Measurements from ENCODE around the gene DDX10. TPM values are rescaled to one million over a fixed set of nuclear protein-coding genes. Genes with fewer than 3 reads are reported as not detected.
A peak's percentile ranks its signal among the peaks of the same experiment; 100 is the strongest.

The DDX10 gene
- total RNA-seq, 1 donor from 2014 or later: 32.2 TPM

- no peaks in the 10 kb centered on the region for H3K79me2 ChIP-seq (ENCODE audit: insufficient read depth, low read length)
Observed at GRCh38 chr11:108909921-108910320, 245.1 kb downstream of the DDX10 start.

GRCh38 chr11:108912581-108912980, 247.7 kb downstream of the DDX10 start:
- peak overlapping the region; percentile 8 for H3K4me2 ChIP-seq (ENCODE audit: low read length)
- H3K4me3 Mint-ChIP-seq (ENCODE audit: unreplicated experiment): no peak overlapping the region
- peak overlapping the region; percentile 79 for H3K27ac Mint-ChIP-seq (ENCODE audit: unreplicated experiment)
- peak; percentile 87 for FAIRE-seq
- H2AFZ ChIP-seq (ENCODE audit: low read depth, low read length): no peak overlapping the region
- no peaks in the 10 kb centered on the region for H3K9me3 Mint-ChIP-seq (ENCODE audit: unreplicated experiment)
- H3K27me3 Mint-ChIP-seq (ENCODE audit: low read depth, unreplicated experiment): no peaks in the 10 kb centered on the region
- peak; percentile 61 for DNase-seq (ENCODE audit: low read depth)
- H3K9ac ChIP-seq (ENCODE audit: low read length): peak overlapping the region; percentile 39
- peaks cover 20% of the 10 kb centered on the region for H3K4me1 ChIP-seq (ENCODE audit: insufficient read depth, low read length)
- no peaks in the 10 kb centered on the region for H3K79me2 ChIP-seq (ENCODE audit: insufficient read depth, low read length)
- H3K4me1 Mint-ChIP-seq (ENCODE audit: low read depth, unreplicated experiment): peaks cover 21% of the 10 kb centered on the region
- H4K20me1 ChIP-seq (ENCODE audit: insufficient read depth, low read length): no peaks in the 10 kb centered on the region
- H3K27ac ChIP-seq (ENCODE audit: low read depth, low read length): peak overlapping the region; percentile 61
- H3K4me3 ChIP-seq (ENCODE audit: insufficient read depth, low read depth, low read length): no peak overlapping the region
- TF ChIP-seq EZH2 (IDR thresholded peaks at IDR 0.05; ENCODE audit: insufficient read depth, low read length) (no peak), CTCF (IDR thresholded peaks at IDR 0.05; ENCODE audit: insufficient read depth, low read depth, low read length) (no peak)
- no peaks in the 10 kb centered on the region for H3K9me3 ChIP-seq (ENCODE audit: insufficient read depth, low read depth, low read length)
- H3K36me3 ChIP-seq (ENCODE audit: insufficient read depth, low read length): no peaks in the 10 kb centered on the region
- H3K36me3 Mint-ChIP-seq (ENCODE audit: low read depth, unreplicated experiment): no peaks in the 10 kb centered on the region
- no peaks in the 10 kb centered on the region for H3K27me3 ChIP-seq (ENCODE audit: insufficient read depth, low read length)

More at GRCh38 chr11:108909921-108910320, 245.1 kb downstream of the DDX10 start:
- Histone ChIP-seq H3K36me3 (ENCODE audit: insufficient read depth, low read length) (no peaks in the 10 kb centered on the region), H3K9ac (ENCODE audit: low read length) (no peak overlapping the region), H3K27me3 (ENCODE audit: insufficient read depth, low read length) (no peaks in the 10 kb centered on the region), H3K9me3 (ENCODE audit: insufficient read depth, low read depth, low read length) (no peaks in the 10 kb centered on the region), H3K4me2 (ENCODE audit: low read length) (no peak overlapping the region), H3K27ac (ENCODE audit: low read depth, low read length) (no peak overlapping the region), H3K4me3 (ENCODE audit: insufficient read depth, low read depth, low read length) (no peak overlapping the region), H4K20me1 (ENCODE audit: insufficient read depth, low read length) (no peaks in the 10 kb centered on the region), H2AFZ (ENCODE audit: low read depth, low read length) (no peak overlapping the region), H3K4me1 (ENCODE audit: insufficient read depth, low read length) (peaks cover 23% of the 10 kb centered on the region)
- H3K4me3 Mint-ChIP-seq (ENCODE audit: unreplicated experiment): no peak overlapping the region
- no peak for DNase-seq (ENCODE audit: low read depth)
- no peak for TF ChIP-seq EZH2 (IDR thresholded peaks at IDR 0.05; ENCODE audit: insufficient read depth, low read length)
- TF ChIP-seq CTCF (IDR thresholded peaks at IDR 0.05; ENCODE audit: insufficient read depth, low read depth, low read length): no peak
- H3K36me3 Mint-ChIP-seq (ENCODE audit: low read depth, unreplicated experiment): no peaks in the 10 kb centered on the region
- H3K27ac Mint-ChIP-seq (ENCODE audit: unreplicated experiment): no peak overlapping the region
- FAIRE-seq: no peak
- H3K4me1 Mint-ChIP-seq (ENCODE audit: low read depth, unreplicated experiment): peaks cover 24% of the 10 kb centered on the region
- no peaks in the 10 kb centered on the region for H3K27me3 Mint-ChIP-seq (ENCODE audit: low read depth, unreplicated experiment)
- no peaks in the 10 kb centered on the region for H3K9me3 Mint-ChIP-seq (ENCODE audit: unreplicated experiment)

- Mint-ChIP-seq H3K36me3 (ENCODE audit: low read depth, unreplicated experiment) (no peaks in the 10 kb centered on the region), H3K27me3 (ENCODE audit: low read depth, unreplicated experiment) (no peaks in the 10 kb centered on the region), H3K9me3 (ENCODE audit: unreplicated experiment) (no peaks in the 10 kb centered on the region), H3K27ac (ENCODE audit: unreplicated experiment) (peak overlapping the region; percentile 79), H3K4me1 (ENCODE audit: low read depth, unreplicated experiment) (peaks cover 21% of the 10 kb centered on the region), H3K4me3 (ENCODE audit: unreplicated experiment) (no peak overlapping the region)
- no peak overlapping the region for H2AFZ ChIP-seq (ENCODE audit: low read depth, low read length)
- H3K4me3 ChIP-seq (ENCODE audit: insufficient read depth, low read depth, low read length): no peak overlapping the region
- FAIRE-seq (no peak), DNase-seq (ENCODE audit: low read depth) (no peak)
- no peaks in the 10 kb centered on the region for H4K20me1 ChIP-seq (ENCODE audit: insufficient read depth, low read length)
- H3K36me3 ChIP-seq (ENCODE audit: insufficient read depth, low read length): no peaks in the 10 kb centered on the region
- H3K4me1 ChIP-seq (ENCODE audit: insufficient read depth, low read length): peaks cover 20% of the 10 kb centered on the region
- peak overlapping the region; percentile 18 for H3K9ac ChIP-seq (ENCODE audit: low read length)
- no peaks in the 10 kb centered on the region for H3K27me3 ChIP-seq (ENCODE audit: insufficient read depth, low read length)
- H3K4me2 ChIP-seq (ENCODE audit: low read length): peak overlapping the region; percentile 8
- no peaks in the 10 kb centered on the region for H3K79me2 ChIP-seq (ENCODE audit: insufficient read depth, low read length)
- peak overlapping the region; percentile 61 for H3K27ac ChIP-seq (ENCODE audit: low read depth, low read length)
- TF ChIP-seq EZH2 (IDR thresholded peaks at IDR 0.05; ENCODE audit: insufficient read depth, low read length) (no peak), CTCF (IDR thresholded peaks at IDR 0.05; ENCODE audit: insufficient read depth, low read depth, low read length) (no peak)
- H3K9me3 ChIP-seq (ENCODE audit: insufficient read depth, low read depth, low read length): no peaks in the 10 kb centered on the region
Observed at GRCh38 chr11:108913204-108913603, 248.3 kb downstream of the DDX10 start.
